GM21367 (cell line): ENCODE measurements around the gene ATG5.
A peak's percentile ranks its signal among the peaks of the same experiment; 100 is the strongest.
"Not testable (repeated sequence)": the region's sequence is repeated elsewhere in the genome, so short reads cannot be mapped to it uniquely, and the experiment has no call there.

ENCODE experiments used
- ATAC-seq: cut with Tn5 transposase; IDR thresholded peaks from one replicate; pipeline ENCODE4 v1.9.1; 2021; ENCODE audit not compliant: unreplicated experiment

ATG5 gene

DNA sequence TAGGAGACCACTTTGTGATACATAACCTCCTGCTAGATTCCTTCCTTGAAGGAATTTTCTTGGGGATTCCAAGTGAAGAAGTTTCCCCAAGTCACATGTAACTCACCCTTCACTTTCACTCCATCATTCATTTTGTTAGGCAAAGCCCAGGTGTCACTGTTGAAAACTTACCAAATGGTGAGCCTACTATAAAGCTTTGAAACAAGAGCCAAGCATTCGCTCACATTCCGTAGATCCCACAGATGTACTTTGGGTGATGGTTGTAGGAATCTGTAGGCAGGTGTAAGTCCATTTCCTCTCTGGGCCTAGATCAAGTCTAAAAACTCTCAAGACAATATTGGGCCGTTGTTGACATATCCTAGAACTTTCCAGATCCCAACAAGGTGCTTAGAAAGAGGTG lies 165.4 kb downstream of the ATG5 start:
- ATAC-seq, result no peak

DNA sequence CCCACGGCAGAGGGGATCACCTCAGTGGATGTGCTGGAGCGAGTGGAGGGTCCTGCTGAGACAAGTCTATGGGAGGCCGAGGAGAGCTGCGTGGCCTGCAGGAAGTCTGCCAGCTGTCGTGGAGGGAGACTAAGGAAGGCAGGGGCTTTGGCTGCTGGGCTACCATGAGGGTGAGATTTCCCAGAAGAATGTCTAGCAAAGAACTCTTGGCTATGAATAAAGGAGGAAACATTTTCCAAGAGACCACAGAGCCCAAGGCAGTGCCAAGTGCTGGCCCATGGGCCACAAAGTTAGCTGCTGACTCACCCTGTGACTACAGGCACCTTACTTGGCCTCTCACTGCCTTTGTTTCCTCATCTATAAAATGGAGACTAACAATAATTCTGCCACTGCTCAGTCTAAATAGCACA lies 166.0 kb downstream of the ATG5 start:
- no peak for ATAC-seq

DNA sequence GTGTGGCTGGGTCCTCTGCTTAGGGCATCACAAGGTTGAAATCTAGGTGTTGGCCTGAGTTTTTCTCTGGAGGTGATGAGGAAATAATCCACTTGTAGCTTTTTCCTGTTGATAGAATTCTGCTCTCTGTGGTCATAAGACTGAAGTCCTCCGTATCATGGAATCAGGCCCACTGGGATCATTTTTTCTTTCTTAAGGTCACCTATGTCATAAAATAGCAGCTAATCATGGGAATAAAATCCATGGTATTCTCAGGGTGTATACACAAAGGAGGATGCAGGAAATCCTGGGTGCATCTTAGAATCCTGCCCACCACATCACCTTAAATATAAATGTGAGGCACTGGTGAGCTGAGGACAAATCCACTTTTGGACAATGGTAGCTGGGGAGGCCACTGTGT lies 166.7 kb downstream of the ATG5 start:
- ATAC-seq, result no peak

DNA sequence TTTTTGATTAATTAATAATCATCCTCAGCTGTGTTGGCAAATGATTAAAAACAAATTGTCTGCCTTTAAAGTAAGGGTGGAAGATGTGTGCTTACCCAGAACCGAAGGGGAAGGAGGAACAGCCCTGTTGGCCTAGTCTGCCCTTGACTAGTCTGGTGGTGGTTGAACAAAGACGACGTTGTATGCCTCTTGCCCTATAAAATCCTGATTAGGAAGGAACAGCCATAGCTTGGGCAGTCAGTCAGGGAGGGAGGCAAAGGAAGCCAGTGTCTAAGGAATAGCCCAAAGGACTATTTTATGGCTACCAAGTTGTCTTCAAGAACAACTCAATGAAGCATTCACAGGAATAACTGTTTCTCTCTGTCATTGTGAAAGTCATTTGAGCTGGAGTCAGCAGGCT lies 168.7 kb downstream of the ATG5 start:
- no peak for ATAC-seq

DNA sequence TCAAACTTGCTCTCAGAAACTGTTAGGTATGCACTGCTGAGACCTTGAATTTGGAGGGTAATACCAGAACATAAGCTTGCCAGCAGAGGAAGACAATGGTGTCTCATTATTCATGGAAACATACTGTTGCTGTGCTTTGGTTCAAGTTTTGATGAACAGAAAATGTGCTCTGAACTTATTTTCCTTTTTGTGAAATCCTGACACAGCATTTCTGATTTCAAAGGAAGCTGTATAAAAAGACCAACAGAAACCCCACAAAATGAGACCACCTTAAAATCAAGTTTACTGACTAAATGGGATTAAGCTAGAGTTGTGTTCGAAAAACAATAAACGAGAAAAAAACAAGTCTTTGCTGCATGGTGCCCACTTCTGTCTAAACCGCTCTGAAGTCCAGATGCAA lies 169.1 kb downstream of the ATG5 start:
- no peak for ATAC-seq

DNA sequence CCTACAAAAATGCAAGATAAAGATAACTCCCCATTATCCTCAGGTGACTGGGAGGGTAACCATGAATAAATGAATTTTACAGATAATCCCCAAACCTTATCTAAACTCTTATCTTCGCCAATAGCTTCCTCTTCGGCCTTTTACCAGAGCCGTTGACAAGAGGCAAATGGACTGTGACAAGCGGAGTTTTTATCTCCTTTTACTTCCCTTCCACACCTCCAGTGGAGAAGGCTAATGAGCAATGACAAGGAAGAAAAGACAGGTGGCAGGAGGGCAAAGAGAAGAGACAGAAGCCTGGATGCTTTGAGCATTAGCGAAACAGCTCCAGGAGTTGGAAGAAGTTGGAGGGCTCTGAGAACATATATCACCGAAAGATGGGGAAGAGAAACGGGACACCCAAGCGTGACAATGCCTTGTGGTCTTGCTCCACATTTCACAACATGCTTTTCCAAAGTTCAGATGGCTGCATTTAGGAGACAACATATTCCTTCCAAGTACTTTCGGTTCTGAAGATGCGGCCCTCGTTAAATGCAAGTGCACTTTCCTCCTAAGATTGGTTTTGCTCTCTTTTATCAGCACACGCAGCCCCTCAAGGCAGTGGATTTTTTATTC lies 170.2 kb downstream of the ATG5 start:
- ATAC-seq, result no peak

DNA sequence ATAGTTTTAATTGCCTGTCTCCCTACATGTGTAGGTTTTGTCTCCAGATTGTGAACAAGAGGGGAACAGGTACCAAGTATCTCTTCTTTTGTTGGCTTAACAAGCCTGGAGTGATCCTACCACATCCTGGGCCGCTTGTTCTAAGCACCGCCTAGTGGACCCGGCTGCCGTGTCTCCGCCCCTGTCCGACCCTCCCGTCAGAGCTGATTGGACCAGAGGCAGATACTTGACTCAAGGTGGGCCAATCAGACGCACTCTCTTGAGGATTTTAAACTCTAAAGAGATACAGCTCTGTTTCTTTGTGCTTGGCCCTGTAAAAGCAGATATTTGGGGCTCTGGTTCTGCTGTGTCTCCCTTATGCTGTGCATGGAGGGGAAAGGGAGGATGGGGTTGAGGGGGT lies 171.2 kb downstream of the ATG5 start:
- ATAC-seq, result no peak

DNA sequence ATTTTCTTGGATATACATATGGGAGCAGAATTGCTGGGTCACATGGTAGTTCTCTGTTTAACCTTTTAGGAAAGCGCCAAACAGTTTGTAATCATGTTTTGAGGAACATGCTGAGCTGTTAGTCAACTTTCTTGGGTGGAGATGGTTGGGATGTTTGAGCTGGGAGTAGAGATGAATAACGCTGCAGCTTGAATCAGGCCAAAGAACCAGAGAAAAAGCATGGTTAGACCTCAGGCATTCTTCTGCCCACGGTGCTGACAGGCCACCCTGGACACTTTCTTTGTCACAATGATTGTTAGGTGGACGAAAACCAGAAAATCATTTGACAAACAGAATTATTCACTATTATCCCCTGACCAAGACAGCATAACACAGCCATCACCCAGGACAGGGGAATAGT lies 172.6 kb downstream of the ATG5 start:
- no peak for ATAC-seq

DNA sequence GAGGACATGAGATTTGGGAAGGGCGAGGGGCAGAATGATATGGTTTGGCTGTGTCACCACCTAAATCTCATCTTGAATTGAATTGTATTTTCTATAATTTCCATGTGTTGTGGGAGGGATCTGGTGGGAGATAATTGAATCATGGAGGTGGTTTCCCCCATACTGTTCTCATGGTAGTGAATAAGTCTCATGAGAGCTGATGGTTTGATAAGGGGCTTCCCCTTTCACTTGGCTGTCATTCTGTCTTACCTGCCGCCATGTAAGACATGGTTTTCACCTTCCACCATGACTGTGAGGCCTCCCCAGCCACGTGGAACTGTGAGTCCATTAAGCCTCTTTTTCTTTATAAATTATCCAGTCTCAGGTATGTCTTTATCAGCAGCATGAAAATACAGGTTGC lies 173.1 kb downstream of the ATG5 start:
- not testable (repeated sequence) for ATAC-seq

DNA sequence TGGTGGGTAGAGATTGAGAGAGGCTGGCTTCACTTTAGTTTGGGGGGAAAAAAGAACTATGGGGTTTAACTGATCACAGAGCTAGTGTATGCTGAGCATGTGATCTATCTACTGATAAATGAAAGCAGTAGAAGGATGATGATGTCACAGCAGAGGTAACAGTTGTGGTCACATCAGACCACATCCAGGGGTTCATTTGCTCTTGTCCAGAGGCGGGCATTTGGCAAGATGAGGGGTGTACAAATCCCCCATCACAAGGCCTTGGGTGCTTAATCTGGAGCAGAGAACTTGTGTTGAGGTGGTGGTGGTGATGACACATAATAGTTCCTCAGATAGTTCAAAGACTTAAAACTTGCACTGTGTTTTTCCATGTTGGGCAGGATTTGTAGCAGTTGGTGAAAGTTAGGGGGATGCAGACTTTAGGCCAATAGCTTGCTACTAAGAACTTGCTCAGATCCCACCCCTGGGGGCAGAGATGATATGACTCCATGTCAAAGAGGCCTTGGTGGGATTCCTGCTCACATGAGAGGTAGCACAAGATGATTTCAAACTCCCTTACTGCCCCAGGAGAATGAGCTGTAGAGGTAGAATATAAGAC lies 176.0 kb downstream of the ATG5 start:
- ATAC-seq, result no peak

DNA sequence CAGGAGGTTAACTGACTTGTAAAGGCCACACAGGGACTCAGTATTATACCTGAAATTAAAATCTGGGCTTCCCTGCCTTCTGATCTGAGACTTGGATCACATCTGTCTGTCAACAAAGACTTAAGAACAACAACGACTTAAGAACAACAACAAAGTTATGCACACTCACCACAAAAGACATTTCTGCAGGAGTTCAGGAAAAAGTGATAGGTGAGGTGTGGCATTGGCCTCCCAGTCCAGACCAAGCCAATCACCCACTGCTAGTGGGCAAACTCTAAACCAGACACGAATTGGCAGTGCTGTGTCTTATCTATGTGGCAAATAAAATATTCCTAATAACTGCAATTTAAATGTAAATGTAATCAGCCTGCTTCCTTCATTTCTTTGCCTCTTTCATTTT lies 178.1 kb downstream of the ATG5 start:
- ATAC-seq, result no peak

DNA sequence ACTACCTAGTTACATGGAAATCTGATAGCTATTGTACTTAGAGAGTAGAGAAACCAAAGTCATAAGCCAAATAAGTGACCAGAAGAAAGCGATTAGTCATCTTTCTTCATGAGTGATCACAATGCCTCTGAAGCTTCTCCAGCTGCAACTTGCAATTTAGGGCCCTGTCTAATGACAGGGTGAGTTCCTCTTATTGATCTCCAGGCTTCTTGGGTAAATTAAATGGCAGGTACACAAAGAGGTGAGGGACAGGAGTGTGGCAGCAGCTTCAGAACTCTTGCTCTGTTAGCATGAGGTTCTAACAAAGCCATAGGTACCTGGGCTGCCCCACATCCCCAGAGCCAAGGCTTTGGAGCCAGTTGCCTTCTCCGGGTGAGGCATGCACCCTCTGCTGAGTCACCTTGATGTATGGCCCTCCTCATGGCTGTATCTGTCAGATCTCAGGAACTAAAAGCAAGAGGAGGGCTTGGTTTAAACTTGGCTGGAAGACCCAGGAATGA lies 178.7 kb downstream of the ATG5 start:
- ATAC-seq, result no peak

DNA sequence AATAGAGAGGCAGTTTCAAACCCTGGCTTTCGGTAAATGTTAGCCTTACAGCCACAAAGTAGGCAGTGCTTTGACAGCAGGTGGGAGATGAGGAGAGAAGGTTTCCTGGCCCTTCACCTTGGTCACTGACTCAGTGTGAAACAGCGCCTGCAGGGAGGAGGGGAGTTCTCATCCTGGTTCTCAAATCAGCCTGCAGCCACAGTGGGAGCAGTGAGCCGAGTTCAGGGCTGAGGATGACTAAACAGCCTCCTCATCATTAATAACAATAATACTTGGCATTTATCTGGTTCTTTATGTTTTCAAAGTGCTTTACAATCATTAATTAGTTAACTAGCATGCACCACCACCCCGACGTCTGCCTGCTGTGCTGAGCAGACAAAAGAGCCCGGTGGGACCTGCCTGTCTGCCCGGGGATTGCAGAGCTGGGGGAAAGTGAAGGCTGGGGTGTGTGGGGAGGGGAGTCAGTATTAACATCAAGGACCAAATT lies 179.8 kb downstream of the ATG5 start:
- peak; percentile 16 for ATAC-seq

DNA sequence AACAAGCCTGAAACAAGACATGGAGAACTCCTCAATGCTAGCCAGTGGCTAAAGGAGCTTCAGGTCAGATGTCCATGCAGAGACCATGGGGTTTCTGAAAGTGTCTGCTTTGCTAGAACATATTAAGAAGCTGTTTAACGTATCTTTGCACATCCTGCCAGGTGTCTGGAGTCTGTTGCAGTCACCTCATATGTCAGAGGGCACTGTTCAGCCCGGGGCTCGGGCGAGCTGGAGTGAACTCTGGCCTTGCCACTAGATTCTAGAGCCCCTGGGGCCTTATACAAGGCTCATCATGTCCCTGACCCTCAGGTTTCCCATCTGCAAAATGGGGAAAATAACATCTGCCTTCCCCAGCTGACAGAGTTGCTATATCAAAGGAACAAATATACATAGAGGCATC lies 180.4 kb downstream of the ATG5 start:
- no peak for ATAC-seq

DNA sequence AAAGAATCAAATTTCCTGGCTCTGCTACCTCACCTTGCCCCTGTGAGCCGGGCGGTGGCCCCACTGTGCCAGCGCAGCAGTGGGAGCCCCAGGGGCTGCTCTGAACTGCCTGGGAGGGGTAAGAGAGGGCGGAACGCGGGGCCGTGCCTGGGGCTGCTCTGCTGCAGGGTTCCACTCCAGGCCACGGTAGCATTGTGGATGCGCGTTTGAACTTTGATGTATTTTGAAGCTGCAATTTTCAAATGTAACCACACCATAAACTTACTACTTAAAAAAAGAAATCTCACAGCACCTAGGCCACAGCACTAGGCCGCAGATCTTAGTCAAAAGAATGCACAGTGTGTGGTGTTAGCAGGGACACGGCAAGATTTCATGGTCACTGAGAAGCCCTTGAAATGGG lies 181.9 kb downstream of the ATG5 start:
- ATAC-seq, result no peak

DNA sequence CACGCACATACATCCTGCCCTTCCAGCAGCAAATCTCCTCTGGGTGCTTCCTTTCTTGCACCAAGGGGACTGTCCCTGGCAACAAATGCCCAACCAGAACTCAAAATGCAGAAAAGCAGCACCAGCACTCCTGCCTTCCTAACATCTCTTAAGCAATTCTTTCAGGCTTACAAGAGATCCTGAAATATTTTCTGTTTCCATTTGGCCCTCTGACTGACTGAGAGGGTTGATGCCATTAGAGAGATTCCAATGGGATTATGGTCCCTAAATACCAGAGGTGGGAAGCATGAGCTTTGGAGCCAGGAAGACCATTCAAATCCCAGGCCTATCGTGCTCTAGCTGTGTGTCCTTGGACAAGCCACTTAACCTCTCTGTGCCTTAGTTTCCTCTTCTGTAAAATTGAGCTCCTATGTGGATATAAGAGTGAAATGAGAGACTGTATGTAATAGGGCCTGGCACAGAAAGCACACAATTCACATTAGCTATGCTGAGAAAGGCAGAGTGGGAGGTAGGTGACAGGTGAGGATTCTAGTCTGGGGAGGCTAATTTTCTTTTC lies 182.6 kb downstream of the ATG5 start:
- no peak for ATAC-seq

DNA sequence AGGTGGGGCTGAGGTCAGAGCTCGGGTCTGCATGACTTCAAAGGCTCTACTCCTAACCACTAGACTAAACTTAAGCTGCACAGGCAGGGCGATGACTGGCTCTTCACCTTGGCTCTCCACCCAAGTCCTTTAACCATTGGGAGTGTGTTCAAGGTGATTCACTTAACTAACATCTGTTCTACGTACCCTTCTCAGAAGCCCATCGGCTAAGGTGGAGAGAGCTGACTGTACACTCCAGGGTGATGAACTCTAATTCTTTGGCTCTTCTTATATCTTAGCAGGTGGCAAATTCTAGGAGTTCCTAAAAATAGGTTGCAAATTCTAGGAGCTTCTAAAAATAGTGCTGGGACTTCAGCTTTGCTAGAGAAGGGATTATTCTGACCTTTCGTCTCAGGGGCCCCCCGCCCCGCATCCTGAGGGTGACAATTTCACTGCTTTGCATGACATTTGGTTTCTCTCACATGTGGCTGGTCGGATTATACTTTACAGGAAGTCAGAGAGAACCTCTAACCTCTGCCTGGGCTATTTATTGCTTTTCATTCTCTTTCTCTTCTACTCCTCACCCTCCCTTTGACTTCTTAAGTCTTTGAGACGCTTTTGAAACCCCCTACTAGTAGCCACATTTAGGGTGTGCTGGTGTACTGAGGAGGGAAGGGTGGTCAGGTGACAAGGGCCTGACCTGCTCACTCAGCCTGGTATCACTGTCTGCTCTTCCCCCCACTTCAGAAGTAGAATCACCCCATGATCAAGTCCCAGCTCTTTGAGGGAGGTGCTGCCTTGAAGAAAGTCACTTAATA lies 183.9 kb downstream of the ATG5 start:
- peak; percentile 85 for ATAC-seq

DNA sequence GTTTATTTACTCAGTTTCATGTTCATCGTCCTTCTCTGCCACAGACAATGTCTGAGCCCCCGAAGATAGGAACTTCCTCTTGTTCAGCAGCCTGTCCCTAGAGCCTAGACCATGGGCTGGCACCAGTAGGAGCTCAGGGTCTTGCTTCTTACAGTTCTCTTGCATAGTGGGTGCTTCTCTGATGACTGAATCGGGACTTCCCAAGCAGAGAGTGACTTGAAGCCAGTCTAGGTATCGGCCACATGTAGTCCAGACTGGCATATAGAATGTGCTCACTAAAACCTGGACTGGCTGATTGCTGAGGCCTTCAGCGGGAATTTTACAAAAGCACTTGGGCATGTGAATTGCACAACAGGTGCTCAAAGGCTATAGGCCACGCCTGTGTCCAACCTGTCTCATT lies 187.4 kb downstream of the ATG5 start:
- no peak for ATAC-seq

DNA sequence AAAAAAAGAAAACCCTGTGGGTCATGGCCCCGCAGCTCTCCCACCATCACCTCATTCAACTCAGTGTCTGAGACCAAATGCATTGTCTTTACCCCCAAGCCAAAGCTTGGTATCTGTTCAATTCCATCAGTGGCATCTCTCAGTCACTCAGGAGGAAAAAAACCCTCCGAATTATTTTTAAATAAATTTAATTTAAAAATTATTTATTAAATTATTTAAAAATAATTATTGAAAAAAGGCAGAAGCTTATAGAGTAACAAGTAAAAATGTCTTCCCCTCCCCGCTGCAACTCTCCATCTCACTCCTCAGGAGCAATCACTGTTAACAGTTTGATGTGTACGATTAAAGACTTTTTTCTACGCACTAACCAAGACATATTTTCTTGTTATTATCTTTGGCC lies 188.7 kb downstream of the ATG5 start:
- no peak for ATAC-seq

DNA sequence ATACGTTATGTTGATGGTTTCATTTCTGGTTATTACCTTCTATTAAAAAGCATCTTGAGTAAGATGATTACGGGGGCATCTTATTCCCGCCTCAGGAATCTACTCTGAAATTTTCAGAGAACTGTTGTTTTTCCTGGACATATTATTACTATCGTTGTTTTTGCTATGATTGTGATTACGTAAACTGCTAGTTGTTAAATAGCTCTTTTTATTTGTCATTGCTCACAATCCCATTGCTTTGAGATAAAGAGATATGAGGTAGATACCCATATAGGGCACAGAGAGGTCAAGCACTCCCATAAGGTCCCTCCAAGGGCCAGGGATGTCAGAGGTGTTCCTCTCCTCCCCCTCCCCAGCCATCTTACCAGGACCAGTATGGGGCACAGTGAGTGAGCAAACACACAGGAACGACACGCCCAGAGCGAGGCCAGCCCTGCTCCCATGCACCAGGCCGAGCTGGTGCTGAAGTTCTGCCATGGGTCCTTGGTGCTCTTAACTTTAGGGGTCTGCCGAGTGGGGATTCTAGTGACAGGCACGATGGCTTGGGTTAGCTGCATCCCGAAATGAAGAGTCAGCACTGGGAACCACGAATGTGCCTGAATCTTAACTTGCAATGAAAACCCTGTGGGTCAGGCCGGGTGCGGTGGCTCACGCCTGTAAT lies 189.5 kb downstream of the ATG5 start:
- ATAC-seq, result no peak

DNA sequence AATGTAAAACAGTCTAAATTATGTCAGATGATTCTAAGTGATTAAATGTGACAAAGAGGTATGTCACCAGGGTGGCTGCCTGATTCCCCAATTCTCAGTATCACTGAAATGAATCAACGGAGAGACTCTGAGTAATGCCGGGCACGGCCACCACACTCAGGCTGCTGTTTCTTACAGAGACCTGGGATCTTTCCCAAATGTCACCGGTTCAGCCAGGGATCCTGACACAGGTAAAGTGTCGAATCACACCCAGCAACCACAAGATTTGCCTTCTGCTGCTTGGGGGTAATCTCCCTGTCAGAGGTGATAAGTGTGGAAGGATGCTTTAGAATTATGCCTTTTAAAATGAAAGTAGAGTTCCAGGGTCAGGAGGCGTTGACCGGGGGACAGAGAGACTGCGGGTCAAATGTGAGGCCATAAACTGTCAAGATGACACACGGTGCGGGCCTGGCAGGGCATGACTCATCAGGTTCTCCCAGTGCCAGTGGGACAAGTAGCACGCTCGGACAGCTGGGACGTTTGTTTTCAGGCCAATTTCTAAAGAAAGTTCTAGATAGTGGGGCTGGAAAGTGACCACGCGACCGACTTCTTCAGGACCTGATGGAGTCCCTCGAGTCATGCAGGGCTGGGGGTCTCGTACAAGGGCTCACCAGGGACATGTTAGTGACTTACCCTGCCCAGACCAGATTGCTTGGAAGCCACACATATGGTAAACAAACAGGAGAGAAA lies 190.5 kb downstream of the ATG5 start:
- ATAC-seq, result no peak
